Uterus (tissue), 4 donors: Measurements from ENCODE around the gene HTR3B. TPM values are rescaled to one million over a fixed set of nuclear protein-coding genes. Genes with fewer than 3 reads are reported as not detected.
"Not testable (repeated sequence)": the region's sequence is repeated elsewhere in the genome, so short reads cannot be mapped to it uniquely, and the experiment has no call there.

Experiments used
- DNase-seq, 2 donors: peaks; one replicate each; pipeline ENCODE4 v3.0.0-alpha.2; 2019 to 2020
- H3K27ac ChIP-seq, 2 donors: fragments of 200-600 bp; sonication (generic); 1 replicate in 1 of 2; 2 replicates in 1 of 2; pipeline ENCODE4 v1.5.1; 2016 to 2018
- H3K27me3 ChIP-seq, 2 donors: fragments of 200-600 bp; sonication (generic); one replicate each; pipeline ENCODE4 v1.5.1; 2018 to 2019; ENCODE audit warnings: control low read depth in 1 of 2
- H3K36me3 ChIP-seq, 2 donors: fragments of 200-600 bp; sonication (generic); one replicate each; pipeline ENCODE4 v1.5.1; 2019; ENCODE audit warnings: control low read depth in 1 of 2
- H3K4me1 ChIP-seq, 2 donors: fragments of 200-600 bp; sonication (generic); one replicate each; pipeline ENCODE4 v1.5.1; 2018 to 2019; ENCODE audit warnings: control low read depth in 1 of 2
- H3K4me3 ChIP-seq, 2 donors: fragments of 200-600 bp; sonication (generic); 1 replicate in 1 of 2; 2 replicates in 1 of 2; pipeline ENCODE4 v1.5.1; 2018 to 2019; ENCODE audit warnings: mild to moderate bottlenecking in 1 of 2
- H3K9me3 ChIP-seq, 2 donors: fragments of 200-600 bp; sonication (generic); one replicate each; pipeline ENCODE4 v1.5.1; 2019; ENCODE audit warnings: control low read depth in 1 of 2
- CTCF ChIP-seq, 4 experiments: fragments of 200-600 bp in 2 of 4; fragments of 450-650 bp in 2 of 4; sonication (generic) in 2 of 4; IDR thresholded peaks; one replicate each; pipeline ENCODE4 v1.5.1; 2016 to 2019; ENCODE audit warnings: antibody characterized with exemption in 4 of 4, mild to moderate bottlenecking in 2 of 4, moderate library complexity in 1 of 4
- POLR2A ChIP-seq, 2 donors: fragments of 450-650 bp; IDR thresholded peaks; one replicate each; pipeline ENCODE4 v1.6.1; 2016; ENCODE audit warnings: antibody characterized with exemption in 2 of 2, mild to moderate bottlenecking in 1 of 2, moderate library complexity in 1 of 2
- intact Hi-C: fragments of 100-400 bp; cut with DNase I; formaldehyde crosslinking; loops from one replicate; pipeline ENCODE4 v1.15.1; 2023; ENCODE audit warnings: low total_unique reads
- total RNA-seq, 4 donors: library from RNA; depleted of rRNA in 3 of 4; stranded (reverse); fragments of >200 nt in 3 of 4; gene quantifications; one replicate each; pipeline versions ENCODE4 v1.1.0 to v1.2.4, GENCODE V29; 2014 to 2023
- donor health status: DM: yes; HTN: yes; CAD: no.

The HTR3B gene
- total RNA-seq, 4 donors from 2014 or later = not detected

GRCh38 chr11:113937918-113938317, 33.3 kb downstream of the HTR3B start:
- intact Hi-C loops = no loop called here

GRCh38 chr11:113942256-113942655, 37.7 kb downstream of the HTR3B start:
- Histone ChIP-seq H3K4me1 (no peaks in the 10 kb centered on the region), H3K27me3 (no peaks in the 10 kb centered on the region), H3K36me3 (no peaks in the 10 kb centered on the region), H3K27ac (no peak overlapping the region), H3K4me3 (no peak overlapping the region), H3K9me3 (no peaks in the 10 kb centered on the region)
- TF ChIP-seq POLR2A (IDR thresholded peaks at IDR 0.05) = no peak
- TF ChIP-seq CTCF (IDR thresholded peaks at IDR 0.05) = no peak
- intact Hi-C loops = no loop called here
- DNase-seq = no peak

More at GRCh38 chr11:113937918-113938317, 33.3 kb downstream of the HTR3B start:
- TF ChIP-seq CTCF (IDR thresholded peaks at IDR 0.05) (no peak), POLR2A (IDR thresholded peaks at IDR 0.05) (no peak)
- Histone ChIP-seq H3K27ac (no peak overlapping the region), H3K36me3 (no peaks in the 10 kb centered on the region), H3K9me3 (no peaks in the 10 kb centered on the region), H3K27me3 (no peaks in the 10 kb centered on the region), H3K4me3 (no peak overlapping the region), H3K4me1 (no peaks in the 10 kb centered on the region)
- DNase-seq = no peak

GRCh38 chr11:113946162-113946561, 41.6 kb downstream of the HTR3B start:
- H3K36me3 ChIP-seq, intact Hi-C loops, H3K27ac ChIP-seq, DNase-seq, H3K9me3 ChIP-seq, H3K4me1 ChIP-seq, H3K27me3 ChIP-seq, H3K4me3 ChIP-seq: not testable (repeated sequence)

- H3K9me3 ChIP-seq = no peaks in the 10 kb centered on the region
- H3K4me3 ChIP-seq = no peak overlapping the region
- no peaks in the 10 kb centered on the region for H3K4me1 ChIP-seq
- intact Hi-C loops = no loop called here
- no peak for DNase-seq
- no peaks in the 10 kb centered on the region for H3K27me3 ChIP-seq
- TF ChIP-seq CTCF (IDR thresholded peaks at IDR 0.05) = no peak
- TF ChIP-seq POLR2A (IDR thresholded peaks at IDR 0.05) = no peak
- no peak overlapping the region for H3K27ac ChIP-seq
- no peaks in the 10 kb centered on the region for H3K36me3 ChIP-seq
These were observed 43.4 kb downstream of the HTR3B start for GRCh38 chr11:113947994-113948393.

GRCh38 chr11:113949891-113950290, 45.3 kb downstream of the HTR3B start:
- intact Hi-C loops = no loop called here
- no peak overlapping the region for H3K4me3 ChIP-seq
- TF ChIP-seq POLR2A (IDR thresholded peaks at IDR 0.05) (no peak), CTCF (IDR thresholded peaks at IDR 0.05) (no peak)

GRCh38 chr11:113951537-113951936, 46.9 kb downstream of the HTR3B start:
- no peaks in the 10 kb centered on the region for H3K4me1 ChIP-seq
- no peaks in the 10 kb centered on the region for H3K27me3 ChIP-seq
- H3K4me3 ChIP-seq = no peak overlapping the region
- intact Hi-C loops = no loop called here
- no peak for TF ChIP-seq CTCF (IDR thresholded peaks at IDR 0.05)
- no peak for TF ChIP-seq POLR2A (IDR thresholded peaks at IDR 0.05)
- DNase-seq = no peak
- H3K9me3 ChIP-seq = no peaks in the 10 kb centered on the region
- H3K27ac ChIP-seq = no peak overlapping the region
- no peaks in the 10 kb centered on the region for H3K36me3 ChIP-seq

More at GRCh38 chr11:113949891-113950290, 45.3 kb downstream of the HTR3B start:
- Histone ChIP-seq H3K27ac (no peak overlapping the region), H3K4me1 (no peaks in the 10 kb centered on the region), H3K36me3 (no peaks in the 10 kb centered on the region), H3K27me3 (no peaks in the 10 kb centered on the region), H3K9me3 (no peaks in the 10 kb centered on the region)
- DNase-seq = no peak
